OCI-LY1 (cell line): ENCODE measurements around the gene CALB2.

Source experiments
- CTCF ChIP-seq: fragments of 200-600 bp; sonication (generic), shearing (Covaris generic); IDR thresholded peaks from 2 replicates; pipeline ENCODE4 v1.5.1; 2017; ENCODE audit warnings: mild to moderate bottlenecking, antibody characterized with exemption, low read length, moderate library complexity, mixed read lengths
- EZH2 ChIP-seq: fragments of 200-600 bp; sonication (generic), shearing (Covaris generic); IDR thresholded peaks from 2 replicates; pipeline ENCODE4 v1.8.0; 2017; ENCODE audit warnings: borderline replicate concordance, mixed run types, mild to moderate bottlenecking, antibody characterized with exemption, low read length, moderate library complexity, mixed read lengths

DNA sequence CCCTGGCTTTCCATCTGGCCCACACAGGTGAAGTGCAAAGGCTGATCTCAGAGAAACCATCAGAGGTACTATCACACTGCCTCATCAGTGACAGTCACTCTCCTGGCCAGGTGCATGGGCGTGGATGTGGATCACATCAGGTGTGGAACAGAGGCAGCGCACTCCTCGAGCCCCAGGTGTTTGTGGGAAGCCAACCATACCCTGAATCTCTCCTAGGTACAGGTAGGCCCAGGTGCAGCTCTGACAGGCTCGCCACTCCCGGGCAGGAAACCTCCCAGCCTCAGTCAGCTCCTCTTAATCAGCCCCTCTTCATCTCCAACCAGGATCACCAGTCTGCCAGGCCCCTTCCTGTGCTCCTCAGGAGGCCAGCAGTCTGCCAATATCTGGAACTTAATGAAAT lies 51.6 kb downstream of the CALB2 start:
- no peak for TF ChIP-seq CTCF
- no peak for TF ChIP-seq EZH2
